HG02763 (cell line): ENCODE data around the gene PCYT2.

ENCODE experiments used
- ATAC-seq: cut with Tn5 transposase; IDR thresholded peaks from one replicate; pipeline ENCODE4 v1.9.1; 2021; ENCODE audit warnings: mild to moderate bottlenecking, moderate library complexity; ENCODE audit not compliant: unreplicated experiment

The PCYT2 gene

DNA sequence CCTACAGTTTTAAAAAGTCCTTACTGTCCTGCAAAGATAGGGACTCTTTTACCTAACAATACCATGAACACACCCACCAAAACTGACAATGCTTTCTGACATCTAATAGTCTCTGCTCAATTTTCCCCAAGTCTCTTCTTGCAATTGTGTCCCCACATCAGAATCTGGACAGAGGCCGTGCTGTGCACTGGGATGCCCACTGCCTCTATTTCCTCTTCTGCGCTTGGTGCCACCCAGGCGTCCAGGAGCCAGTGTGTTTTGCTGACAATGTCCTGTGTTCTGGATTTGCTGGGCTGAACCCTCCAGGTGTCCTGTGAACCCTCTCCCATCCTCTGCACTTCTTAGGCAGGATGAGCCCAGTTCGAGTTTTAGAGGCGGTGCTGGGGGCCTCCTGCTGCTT, 33.6 kb downstream of the PCYT2 start:
- no peak for ATAC-seq

DNA sequence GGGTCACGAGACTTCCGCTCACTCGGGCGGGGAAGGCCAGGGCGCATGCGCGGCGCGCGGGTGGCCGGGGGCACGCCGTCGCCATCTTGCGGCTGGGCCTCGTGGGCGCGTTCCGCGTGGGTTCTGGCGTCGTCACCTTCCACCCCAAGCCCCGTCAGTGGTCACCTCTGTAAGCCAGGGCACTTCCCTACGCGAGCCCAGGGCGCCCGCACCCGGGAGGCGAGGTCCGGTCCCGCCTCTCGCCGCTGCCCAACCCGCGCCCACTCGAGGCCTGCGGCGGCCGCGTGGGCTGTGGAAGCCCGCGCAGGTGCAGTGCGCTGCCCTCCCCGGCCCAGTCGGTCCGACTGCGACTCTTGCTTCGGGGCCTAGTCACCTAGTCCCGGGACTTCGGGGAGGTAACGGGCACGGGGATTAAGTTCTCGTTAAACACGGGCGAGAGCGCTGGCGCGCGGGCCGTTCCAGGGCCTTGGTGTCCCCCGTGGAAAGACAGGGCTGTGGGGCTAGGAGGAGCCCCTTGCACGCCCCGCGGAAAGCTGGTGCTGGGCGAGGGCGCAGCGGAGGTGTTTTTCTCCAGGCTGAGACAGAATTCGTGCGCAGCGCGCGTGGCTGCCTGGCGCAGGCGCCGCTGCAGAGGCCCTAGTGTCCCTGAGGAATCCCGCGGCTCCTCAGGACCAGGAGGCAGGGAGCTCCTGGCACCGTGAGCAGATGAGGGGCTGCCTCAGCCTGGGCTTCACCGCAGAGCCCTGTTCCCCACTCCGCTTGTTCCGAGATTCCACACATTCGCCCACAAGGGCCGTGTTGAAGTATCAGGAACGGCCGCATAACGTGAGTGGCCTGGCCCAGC, 39.6 kb downstream of the PCYT2 start:
- ATAC-seq = peak; percentile 50

GRCh38 chr17:81870981-81871386, 40.2 kb downstream of the PCYT2 start, which contains the start of gene ARHGDIA:
Gene ARHGDIA, minus strand, starts transcription at chr17:81871337. Its CDS starts 1,407 bp downstream, at chr17:81869930.
- peak; percentile 20 for ATAC-seq

DNA sequence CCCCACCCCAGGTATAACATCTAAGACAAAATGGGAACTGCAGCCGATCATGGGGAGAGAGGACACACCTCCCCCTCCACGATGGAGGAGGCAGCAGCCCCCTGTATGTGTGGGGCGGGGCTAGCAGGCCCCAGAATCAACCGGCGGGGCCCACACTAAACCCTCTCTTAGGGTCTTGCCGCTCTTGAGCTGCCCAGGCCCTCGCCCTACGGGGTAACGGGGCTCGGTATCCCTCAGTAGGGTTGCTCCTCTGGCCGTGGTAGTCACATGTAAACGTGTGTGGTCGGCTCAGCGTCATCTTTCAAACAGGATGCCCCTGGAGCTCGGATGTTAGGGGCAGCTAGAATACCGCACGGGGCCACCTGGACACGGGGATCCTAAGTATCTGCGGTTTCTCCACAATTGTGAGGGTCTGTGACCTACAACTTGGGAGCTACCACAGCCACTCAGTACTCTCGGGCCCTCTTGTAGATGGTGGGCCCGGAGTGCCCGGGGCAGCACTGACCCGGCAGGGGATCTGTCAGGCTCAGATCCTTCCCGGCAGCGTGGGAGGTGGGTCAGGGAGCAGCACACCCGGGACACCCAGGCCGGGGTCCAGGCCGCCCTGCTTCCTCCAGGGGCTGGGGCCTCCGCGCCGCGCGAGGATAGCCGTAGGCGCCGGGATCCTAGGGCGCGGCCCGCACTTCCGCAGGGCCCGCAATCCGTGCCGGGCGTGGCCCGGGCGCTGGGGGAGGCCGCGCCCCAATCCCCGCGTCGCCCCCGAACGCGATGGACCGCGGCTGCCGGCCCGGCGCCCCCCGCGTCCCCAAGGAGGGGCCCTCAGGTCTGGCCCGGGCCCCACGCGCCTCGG, 40.8 kb downstream of the PCYT2 start:
- ATAC-seq = peak; percentile 8

DNA sequence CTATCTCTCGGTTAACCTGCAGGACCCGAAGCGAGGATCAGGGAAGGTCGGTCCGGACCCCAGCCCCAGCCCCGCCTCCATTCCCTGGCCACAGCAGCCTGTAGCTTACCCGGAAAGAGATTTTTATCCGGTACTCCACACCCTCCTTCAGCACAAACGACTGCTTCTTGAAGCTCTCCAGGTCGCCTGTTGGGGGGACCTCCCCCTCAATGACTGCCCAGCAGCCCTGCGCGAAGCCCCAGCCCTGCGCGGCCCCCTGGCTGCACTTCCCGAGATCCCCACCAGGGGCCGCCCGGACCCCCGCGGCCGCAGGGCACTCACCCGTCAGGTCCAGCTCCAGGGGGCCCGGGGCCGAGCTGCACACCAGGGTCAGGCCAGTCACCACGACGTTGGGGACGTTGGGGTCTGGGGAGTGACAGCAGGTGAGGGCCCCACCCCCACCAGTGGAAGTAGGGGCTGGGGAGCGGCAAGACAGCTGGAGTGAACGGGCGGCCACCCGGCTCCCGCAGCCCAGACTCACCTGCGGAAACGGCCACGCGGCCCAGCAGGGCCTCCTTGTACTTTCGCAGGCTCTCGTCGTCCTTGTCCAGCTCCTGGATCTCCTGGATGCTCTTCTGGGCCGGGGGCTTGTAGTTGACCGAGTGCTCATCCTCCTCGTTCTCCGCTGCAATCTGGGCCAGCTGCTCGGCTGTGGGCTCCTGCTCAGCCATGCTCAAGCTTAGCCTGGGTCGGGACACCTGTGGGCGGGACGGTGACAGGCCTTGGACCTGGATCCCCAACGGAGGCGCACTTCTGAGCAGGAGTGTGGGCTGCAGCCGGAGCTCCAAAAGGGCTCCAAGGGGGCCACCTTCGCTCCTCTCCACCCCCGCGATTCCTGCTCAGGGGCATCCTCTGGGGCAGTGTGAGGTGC, 41.7 kb downstream of the PCYT2 start:
- ATAC-seq = no peak

DNA sequence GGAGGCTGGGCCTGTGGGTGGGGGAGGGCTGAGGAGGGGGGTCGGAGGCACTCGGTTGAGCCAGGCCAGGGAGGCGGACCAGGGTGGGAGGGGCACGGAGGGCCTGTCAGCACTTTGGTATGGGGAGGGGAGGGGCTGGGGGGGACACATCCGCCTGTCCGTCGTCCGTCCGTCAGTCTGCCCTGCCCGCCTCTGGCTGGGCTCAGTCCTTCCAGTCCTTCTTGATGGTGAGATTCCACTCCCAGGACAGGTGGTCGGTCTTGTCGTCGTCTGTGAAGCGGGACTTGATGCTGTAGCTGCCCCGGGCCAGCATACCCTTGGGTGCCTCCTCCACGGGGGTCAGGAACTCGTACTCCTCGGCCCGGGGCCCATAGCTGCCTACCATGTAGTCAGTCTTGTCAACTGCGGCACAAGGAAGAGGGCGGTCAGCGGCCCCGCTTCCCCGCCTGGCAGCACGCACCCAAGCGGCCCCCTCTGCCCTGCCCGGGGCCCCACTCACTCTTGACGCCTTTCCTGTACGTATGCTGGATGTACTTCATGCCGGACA, 42.5 kb downstream of the PCYT2 start:
- ATAC-seq = no peak

DNA sequence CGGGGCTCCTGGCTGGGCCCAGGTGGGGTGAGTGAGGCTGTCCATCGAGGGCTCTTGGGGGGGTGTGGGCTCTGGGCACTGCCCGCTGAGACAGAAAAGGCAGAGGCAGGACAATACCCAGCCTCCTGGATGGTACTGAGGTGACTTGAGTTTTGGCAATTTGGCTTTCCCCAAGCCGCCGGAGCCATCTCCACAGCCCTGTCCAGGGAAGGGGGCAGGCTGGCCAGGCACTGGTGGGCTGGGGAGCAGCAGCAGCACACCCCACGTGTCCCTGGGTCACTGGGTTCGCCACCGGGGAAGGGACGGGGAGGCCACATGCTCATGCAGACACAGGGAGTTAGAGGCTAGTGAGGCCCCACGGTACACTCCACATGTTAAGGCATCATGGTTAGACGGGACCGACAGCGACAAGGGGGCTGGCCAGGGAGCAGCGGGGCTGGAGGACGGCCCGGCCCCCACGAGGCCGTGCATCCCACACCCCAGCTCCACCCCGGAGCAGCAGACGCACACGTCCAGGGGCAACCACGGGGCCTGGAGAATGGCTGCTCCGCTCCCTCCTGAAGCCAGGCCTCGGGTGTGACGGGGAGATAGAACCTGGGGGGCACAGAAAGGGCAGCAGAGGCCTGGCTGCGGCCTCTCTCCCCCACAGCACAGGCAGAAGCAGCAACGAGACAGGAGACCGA, 43.1 kb downstream of the PCYT2 start:
- ATAC-seq = no peak

DNA sequence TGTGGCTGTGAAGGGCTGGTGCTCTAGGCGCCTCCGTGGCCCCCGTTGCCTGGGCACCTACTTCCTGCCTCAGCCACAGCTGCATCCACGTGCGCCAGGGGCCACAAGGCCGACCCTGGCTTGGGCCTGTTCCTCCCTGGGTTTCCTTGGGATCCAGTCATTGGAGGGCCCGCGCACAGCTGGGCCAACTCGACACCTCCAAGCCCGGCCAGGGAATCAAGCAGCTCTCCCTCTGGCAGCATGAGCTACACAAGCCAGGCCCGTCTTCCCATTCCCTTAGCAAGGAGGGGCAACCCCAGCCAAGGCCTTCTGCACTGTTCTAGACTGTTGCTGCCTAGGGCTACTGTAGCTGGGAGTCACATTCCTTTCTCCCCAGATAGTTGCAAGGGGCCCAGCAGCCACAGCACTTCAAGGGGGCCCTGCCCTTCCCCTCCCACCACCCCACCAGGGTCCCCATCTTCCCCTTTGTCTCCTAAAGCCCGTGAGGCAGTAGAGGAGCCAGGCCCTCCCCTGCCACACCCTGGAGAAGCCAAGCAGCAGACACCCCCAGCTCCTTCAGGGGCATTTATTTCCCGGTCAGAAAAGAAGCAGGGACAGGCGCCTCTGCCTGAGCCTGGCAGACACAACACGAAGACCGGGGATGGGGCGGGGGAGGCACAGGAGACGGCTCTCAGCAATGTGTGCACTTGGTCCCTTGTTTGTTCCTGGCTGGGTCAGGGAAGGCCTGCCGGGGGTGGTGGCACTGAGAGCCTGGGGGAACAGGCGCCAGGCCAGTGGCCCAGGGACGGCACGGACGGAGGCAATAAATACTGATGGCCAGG, 43.8 kb downstream of the PCYT2 start:
- no peak for ATAC-seq

DNA sequence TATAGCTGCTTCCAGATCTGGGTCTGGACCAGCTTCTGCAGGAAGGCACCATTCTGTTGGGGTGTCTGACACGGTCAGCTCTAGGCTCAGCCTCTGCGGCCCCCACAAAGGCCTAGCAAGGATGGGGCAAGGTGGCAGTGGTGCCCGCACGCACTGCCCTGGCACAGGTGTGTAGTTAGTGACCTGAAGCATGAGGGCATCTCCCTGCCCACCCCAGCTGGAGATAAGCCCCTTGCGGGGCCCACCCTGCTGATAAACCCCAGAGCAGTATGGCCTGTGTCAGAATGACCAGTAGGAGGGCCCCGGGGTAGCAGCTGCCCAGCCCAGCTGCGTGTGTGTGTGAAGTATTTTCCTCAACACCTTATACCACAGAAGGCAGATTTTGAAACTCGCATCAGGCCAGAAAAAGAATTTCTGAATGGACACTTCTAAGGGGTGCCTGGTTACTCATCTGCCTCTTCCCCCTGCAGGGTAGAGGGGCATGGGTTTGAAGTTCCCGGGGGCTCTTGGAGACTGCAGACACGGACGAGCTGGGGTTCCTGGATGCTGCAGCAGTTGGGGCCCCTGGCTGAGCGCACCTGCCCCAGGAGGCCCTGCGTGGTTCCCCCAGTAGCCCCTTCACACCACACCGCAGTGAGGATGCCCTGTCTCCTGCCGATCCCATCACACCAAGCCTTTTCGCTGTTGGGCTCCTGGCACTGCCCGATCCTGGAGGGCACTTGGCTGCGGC, 44.6 kb downstream of the PCYT2 start:
- no peak for ATAC-seq

DNA sequence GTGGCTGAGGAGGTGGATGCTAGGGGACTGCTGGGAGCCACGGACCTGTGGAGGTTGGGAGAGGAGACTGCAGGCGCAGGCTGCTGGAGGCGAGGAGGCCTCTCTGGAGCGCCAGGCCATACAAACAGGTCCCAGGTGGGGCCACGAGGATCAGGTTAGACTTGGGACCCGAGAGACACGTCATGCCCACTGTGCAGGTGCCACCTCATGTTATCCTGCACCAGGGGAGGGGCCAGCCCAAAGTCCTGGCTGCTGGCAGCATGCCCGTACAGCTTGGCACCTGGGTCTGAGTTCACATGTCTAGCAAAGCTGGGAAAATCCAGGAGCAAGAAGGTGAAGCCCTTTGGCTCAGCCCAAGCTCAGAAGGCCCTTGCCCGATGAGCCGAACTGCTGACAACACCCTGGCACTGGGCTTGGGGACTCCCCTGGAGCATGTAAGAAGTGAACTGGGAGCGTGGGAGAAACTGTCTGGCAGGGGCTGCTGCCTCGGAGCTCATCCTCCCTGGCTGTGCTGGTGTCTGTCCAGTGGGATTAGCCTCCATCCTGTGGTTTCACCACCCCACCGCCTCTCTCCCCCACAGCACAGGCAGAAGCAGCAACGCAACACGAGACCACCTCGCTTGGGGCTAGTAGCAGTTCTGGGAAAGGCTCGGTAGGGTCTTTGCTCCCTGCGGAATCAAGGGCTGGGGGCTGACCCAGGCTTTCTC, 45.3 kb downstream of the PCYT2 start:
- ATAC-seq = no peak

DNA sequence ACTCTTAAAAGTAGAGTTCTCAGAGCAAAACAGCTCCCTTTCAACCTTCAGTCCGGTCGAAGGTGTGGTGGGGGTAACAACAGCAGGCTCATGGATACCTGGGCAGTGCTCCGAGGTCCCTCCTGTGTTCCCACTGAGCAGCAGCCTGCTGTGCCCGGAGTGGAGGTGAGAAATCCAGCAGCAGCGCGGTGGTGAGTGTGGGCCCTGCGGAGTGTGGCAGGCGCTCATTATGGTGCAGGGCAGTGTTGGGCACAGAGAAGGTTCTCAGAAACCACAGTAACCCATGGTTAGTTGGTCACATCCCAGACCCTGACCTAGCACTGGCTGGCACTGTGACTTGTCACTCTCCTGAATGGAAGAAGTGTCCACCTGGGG, 45.9 kb downstream of the PCYT2 start:
- ATAC-seq = no peak

DNA sequence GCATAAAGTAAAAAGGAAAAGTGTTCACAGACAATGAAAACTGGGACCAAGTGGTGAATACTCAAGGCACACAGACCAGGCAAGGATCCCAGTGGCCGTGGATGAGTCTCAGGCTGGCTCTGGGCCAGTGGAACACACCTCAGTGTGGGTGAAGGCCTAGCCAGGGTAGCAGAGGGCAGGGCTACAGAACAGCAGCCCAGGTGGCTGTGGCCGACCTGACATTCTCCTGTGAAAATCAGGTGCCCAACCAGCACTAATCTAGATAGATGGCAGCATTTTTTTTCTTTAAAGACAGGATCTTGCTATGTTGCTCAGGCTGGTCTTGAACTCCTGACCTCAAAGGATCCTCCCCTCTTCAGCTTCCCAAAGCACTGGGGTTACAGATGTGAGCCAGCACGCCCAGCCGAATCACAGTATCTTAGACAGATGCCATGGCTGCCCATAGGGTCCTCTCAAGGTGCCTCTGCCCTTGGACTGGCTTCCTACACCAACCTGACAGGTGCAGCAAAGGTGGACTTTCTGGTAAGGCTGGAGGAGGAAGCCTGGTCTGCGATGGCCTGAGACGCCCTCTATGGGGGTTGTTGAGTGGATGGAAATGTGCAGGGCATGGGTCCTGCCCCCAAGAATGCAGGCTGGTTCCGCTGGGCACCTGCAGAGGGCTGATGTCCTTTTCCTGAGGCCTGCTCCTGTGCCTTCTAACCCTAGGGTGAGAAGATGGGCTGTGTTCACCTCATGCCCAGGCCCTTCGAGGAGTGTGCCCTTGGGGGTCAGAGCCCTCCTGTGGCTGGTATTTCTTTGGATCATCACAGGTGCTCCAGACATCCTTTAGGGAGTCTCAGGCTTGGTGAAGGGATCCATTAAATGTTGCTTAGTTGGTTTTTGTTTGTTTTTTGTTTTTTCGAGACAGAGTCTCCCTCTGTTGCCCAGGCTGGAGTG, 47.1 kb downstream of the PCYT2 start:
- no peak for ATAC-seq

- ATAC-seq = no peak
These were observed 48.0 kb downstream of the PCYT2 start for GRCh38 chr17:81863123-81863675.

DNA sequence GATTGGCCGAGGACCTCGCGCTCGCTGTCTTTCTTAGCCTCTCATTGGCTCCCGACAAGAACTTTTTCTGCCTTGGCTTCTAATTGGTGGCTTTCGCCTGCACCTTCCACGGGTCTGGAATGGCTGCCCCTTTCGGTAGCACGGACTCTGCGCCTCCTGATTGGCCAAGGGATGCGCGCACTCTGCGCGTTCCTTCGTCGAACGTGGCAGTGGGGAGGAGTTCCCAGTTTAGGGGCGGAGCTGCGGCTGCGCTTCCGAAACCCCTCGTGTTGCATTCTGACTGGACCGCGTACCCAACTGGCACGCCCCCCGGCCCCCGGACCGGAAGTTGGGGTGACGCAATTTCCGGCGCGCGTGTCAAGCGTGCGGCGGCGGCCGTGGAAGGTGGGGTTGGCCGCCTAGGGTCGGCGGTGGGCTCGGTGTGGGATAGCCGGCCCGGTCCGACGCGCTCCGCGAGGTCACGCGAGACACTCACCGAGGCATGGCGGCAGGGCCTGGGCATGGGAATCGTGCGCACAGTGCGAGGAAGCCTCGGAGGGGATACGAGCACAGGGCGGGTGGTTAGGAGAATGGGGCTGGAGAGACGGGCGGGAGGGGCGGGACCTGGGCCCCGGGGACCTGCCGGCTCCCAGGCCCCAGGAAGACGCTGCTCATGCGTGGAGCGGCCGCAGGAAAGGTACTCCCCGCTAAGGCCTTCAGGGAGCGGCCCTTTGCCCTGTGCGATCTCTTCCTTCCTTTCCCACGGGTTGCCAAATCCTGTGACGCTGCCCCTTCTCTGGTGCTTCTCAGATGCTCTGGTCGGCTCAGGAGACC, 50.2 kb downstream of the PCYT2 start:
- ATAC-seq = peak; percentile 81

DNA sequence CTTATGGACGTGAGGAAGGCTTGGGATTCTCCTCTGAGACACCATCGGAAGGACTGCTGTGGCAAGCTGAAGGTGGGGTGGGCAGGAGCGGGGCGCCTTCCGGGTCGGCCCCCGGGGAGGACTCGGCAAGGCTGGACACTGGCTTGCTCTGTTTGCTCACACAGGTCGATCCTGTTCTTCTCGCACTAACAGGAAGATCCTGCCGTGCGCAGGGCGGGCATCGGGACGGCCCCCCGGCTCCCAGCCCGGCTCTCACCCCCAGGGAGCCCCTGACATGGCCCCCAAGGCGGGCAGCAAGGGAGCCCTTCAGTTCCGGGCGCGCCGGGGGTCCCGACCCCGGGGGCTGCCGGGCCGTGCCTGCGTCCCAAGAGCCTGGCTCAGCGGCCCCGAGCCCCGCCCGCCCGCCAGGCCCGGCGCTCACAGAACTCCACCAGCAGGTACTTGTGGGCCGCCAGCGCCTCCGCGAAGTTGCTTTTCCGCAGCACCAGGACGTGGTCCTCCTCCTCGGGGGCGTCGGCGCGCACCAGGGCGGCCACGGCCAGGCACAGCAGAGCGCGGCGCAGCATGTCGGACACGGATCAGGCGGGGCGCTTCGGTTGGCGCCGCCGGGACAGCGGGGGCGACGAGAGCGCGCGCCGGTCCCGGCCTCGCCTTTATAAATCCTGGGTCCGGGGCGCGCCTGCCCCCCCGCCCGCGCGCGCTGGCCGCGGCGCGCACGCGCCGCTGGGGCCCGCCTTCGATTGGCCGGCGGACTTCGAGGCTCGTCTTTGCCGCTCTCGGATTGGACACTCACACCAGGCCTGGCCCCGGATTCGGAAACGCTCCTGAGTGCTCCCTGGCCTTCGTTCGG, 51.1 kb downstream of the PCYT2 start, which contains the start of gene P4HB:
TSS of gene P4HB (minus strand) at position 630 of the 850 bp plus-strand sequence. CDS start at position 566, 64 bp downstream.
- peak; percentile 77 for ATAC-seq
